GM12872 (cell line): ENCODE measurements around the gene ABHD16A.

Experiments
- TF ChIP-seq, protein P1 (sequence below): IDR thresholded peaks from 3 replicates; pipeline ENCODE4 v1.5.1; 2011; ENCODE audit warnings: low read depth, mild to moderate bottlenecking, low read length, moderate library complexity; ENCODE audit not compliant: insufficient read depth

The ABHD16A gene

DNA sequence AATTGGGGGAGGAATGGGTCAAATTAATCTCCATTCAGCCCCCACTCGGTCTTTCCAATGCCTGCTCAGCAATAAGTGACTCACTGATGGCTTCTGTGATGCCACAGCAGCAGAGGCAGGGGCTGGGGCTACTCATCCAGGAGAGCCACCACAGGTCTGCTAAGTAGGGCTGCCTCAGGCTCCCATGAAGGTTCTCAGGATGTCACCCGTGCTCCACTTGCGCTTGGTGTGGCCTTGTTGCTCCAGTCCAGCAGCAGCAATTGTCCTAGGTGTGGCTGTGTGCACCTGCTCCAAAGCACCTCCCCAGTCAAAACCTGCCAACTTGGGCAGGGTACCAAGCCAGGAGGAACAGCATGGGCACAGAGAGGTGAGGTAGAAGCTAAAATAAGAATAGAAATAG is 19.0 kb upstream of the ABHD16A start:
- TF ChIP-seq, protein P1, sequence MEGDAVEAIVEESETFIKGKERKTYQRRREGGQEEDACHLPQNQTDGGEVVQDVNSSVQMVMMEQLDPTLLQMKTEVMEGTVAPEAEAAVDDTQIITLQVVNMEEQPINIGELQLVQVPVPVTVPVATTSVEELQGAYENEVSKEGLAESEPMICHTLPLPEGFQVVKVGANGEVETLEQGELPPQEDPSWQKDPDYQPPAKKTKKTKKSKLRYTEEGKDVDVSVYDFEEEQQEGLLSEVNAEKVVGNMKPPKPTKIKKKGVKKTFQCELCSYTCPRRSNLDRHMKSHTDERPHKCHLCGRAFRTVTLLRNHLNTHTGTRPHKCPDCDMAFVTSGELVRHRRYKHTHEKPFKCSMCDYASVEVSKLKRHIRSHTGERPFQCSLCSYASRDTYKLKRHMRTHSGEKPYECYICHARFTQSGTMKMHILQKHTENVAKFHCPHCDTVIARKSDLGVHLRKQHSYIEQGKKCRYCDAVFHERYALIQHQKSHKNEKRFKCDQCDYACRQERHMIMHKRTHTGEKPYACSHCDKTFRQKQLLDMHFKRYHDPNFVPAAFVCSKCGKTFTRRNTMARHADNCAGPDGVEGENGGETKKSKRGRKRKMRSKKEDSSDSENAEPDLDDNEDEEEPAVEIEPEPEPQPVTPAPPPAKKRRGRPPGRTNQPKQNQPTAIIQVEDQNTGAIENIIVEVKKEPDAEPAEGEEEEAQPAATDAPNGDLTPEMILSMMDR, result no peak

DNA sequence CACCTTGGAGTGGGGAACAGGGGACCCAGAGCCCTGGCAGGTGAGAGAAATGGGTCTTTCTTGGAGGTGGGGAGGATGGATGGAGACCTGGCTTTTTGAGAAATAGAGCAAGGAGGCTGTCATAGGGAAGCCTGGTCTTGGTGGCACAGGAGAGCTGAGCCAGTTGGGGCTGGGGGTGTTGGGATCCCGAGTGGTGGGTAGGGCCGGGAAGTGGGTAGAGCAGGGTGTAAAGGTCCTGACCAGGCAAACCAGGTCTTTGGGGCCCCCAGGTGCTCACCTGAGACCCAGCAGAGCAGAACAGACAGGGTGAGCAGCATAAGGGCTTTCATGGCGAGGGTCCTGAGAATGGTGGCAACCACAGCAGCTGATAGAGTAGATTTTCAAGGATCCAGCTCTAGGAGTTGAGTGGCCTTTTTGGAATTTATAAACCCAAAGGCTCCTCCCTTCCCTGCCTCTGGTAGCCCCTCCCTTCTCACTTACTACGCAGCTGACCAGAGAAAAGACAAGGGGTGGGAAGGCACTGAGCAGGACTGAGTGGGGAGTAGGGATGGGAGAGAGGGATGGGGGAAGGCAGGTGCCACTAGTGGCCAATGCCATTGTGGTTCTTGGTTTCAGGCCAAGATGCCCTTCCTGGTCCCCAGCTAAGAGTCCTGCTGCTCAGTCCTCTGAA is 18.4 kb upstream of the ABHD16A start, which contains the start of gene LY6G6C:
TSS of gene LY6G6C (minus strand) at position 396 of the 670 bp plus-strand sequence. CDS start at position 329, 67 bp downstream.
- TF ChIP-seq, protein P1, result no peak

DNA sequence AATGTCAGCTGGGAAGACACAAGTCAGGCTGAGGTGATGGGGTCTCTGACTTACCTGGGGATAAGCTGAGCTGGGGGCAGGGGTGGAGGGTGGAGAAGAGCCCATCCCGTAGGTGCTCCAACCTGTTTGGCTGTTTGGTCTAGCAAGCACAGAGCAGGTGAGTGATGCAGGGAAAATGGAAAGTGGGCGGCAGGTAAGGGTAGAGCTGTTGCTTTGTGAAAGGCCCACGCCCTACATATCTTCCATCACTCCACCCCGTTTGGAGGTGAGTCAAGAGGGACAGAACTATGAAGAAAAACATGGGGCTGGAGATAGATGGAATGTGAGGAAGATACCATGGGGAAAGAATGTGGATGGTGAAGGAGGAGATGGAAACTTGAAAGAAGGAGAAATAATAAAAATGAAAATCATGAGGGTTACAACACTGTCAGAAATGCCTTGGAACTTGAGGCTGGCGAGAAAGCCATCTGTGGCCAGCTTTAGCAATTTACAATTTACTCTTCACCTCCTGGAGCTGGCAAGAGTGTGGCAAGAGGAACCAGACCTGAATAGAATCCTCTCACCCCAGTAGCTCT is 17.2 kb upstream of the ABHD16A start:
- TF ChIP-seq, protein P1, result no peak

DNA sequence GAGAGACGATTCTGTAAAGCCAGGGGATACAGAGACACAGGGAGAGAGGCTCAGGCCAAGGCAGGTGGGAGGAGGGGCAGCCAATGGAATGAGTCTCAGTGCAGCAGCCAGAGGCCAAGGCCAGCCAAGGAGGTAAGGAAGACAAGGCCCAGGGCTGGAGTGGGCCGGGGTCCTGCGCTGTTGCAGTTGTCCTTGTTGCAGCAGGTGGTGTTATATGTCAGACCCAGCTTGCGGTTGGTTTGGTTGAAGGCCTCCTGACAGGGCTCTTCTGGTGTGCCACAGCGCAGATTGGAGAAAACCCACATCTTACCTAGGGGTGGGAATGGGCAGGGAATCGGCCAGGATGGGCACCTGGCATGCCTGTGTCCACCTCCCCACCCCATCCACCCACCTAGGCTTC is 15.9 kb upstream of the ABHD16A start:
- TF ChIP-seq, protein P1, result no peak

DNA sequence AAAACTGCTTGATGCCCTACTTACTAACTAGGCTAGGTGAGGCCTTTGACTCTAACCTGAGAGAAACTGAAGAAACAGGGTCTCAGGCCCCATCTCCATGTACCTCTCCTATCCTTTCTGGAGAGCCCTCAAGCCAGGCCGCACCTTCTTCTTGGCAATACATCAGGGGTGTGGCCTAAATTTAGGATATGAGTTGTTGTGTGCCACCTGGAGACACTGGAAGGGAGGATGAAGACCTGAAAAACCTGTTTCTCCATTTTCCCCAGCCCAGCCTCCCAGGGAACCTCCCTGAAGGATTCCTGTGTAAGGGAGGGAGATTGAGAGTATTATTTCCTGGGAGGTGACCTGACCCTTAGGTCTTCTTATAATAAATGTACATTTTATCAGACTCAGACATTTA is 15.1 kb upstream of the ABHD16A start:
- TF ChIP-seq, protein P1, result no peak

DNA sequence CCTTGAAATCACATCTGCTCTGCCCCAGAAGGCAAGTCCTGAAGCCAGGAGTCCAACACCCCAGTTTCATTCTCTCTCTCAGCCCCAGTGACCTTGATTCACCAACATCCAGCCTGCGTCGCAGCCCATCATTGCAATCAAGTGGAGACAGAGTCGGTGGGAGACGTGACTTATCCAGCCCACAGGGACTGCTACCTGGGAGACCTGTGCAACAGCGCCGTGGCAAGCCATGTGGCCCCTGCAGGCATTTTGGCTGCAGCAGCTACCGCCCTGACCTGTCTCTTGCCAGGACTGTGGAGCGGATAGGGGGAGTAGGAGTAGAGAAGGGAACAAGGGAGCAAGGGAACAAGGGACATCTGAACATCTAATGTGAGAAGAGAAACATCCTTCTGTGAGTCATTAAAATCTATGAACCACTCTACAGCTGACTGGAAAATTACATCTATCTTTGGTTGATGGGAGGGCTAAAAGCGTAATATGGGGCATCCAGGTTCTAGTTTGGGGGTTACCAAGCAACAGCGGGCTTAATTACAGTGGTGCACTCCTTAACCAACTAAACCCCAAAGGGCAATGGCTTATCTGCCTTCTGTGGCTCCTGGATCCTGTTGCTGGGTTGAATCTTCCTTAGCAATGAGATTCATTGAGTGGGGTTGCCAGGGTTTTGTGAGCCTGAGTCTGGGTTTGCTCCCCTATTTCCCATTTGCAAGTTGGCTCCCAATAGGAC is 14.5 kb upstream of the ABHD16A start:
- TF ChIP-seq, protein P1, result no peak
